CD14-positive monocyte (primary cell): ENCODE data around the gene RPL31. TPM values are rescaled to one million over a fixed set of nuclear protein-coding genes. Genes with fewer than 3 reads are reported as not detected.

Experiments
- DNase-seq, 3 donors: peaks; one replicate each; pipeline ENCODE4 v3.0.0-alpha.2; 2011 to 2022
- H2AFZ ChIP-seq: 2 replicates; pipeline ENCODE4 v1.6.0; 2012; ENCODE audit warnings: mild to moderate bottlenecking, low read depth, low read length, inconsistent platforms; ENCODE audit not compliant: insufficient read depth, poor library complexity, severe bottlenecking
- H3K27ac ChIP-seq, 2 donors: 1 replicate in 1 of 2; 2 replicates in 1 of 2; pipeline ENCODE4 v1.5.1; 2012 to 2013; ENCODE audit warnings: low read length in 2 of 2, control low read depth in 1 of 2, inconsistent platforms in 1 of 2, low read depth in 1 of 2, mild to moderate bottlenecking in 1 of 2
- H3K27me3 ChIP-seq, 2 donors: one replicate each; pipeline versions ENCODE4 v1.6.0 to v1.6.1; 2011 to 2013; ENCODE audit warnings: low read length in 2 of 2; ENCODE audit not compliant: control insufficient read depth in 2 of 2, insufficient read depth in 2 of 2
- H3K36me3 ChIP-seq, 2 donors: replicated peaks in 1 of 2; 1 replicate in 1 of 2; 2 replicates in 1 of 2; pipeline versions ENCODE4 v1.5.1 to v1.6.1; 2012 to 2013; ENCODE audit warnings: low read length in 2 of 2, control low read depth in 1 of 2, inconsistent platforms in 1 of 2, mild to moderate bottlenecking in 1 of 2; ENCODE audit not compliant: insufficient read depth in 2 of 2, control insufficient read depth in 1 of 2
- H3K4me1 ChIP-seq, 2 donors: 1 replicate in 1 of 2; 2 replicates in 1 of 2; pipeline versions ENCODE4 v1.5.1 to v1.6.1; 2012 to 2013; ENCODE audit warnings: low read length in 2 of 2, control low read depth in 1 of 2, inconsistent platforms in 1 of 2, mild to moderate bottlenecking in 1 of 2, moderate library complexity in 1 of 2; ENCODE audit not compliant: insufficient read depth in 2 of 2, control insufficient read depth in 1 of 2
- H3K4me2 ChIP-seq: replicated peaks from 2 replicates; pipeline ENCODE3; 2012; ENCODE audit warnings: low read length, moderate library complexity, mild to moderate bottlenecking; ENCODE audit not compliant: poor library complexity, severe bottlenecking; ENCODE audit errors: extremely low read depth
- H3K4me3 ChIP-seq, 3 experiments: fragments of 200-600 bp in 1 of 3; sonication (generic) in 1 of 3; replicated peaks in 1 of 3; 1 replicate in 2 of 3; 2 replicates in 1 of 3; pipeline ENCODE4 v1.5.1; 2011 to 2013; ENCODE audit warnings: low read length in 3 of 3, mild to moderate bottlenecking in 3 of 3, control low read depth in 2 of 3, low read depth in 2 of 3, inconsistent platforms in 1 of 3, moderate library complexity in 1 of 3
- H3K79me2 ChIP-seq: 2 replicates; pipeline ENCODE4 v1.6.0; 2012; ENCODE audit warnings: mild to moderate bottlenecking, control low read depth, inconsistent platforms, low read length, moderate library complexity; ENCODE audit not compliant: insufficient read depth
- H3K9ac ChIP-seq: 2 replicates; pipeline ENCODE4 v1.6.0; 2017; ENCODE audit warnings: low read length, mild to moderate bottlenecking; ENCODE audit not compliant: insufficient read depth, poor library complexity, severe bottlenecking
- H3K9me3 ChIP-seq, 2 donors: replicated peaks in 1 of 2; 1 replicate in 1 of 2; 2 replicates in 1 of 2; pipeline versions ENCODE4 v1.5.1 to v1.6.1; 2012 to 2013; ENCODE audit warnings: low read length in 2 of 2, control low read depth in 1 of 2; ENCODE audit not compliant: control insufficient read depth in 1 of 2, insufficient read depth in 1 of 2
- H4K20me1 ChIP-seq: 2 replicates; pipeline ENCODE4 v1.6.0; 2012; ENCODE audit warnings: mild to moderate bottlenecking, low read length, control low read depth, moderate library complexity; ENCODE audit not compliant: insufficient read depth
- H3K27ac Mint-ChIP-seq, 7 donors: one replicate each; pipeline ENCODE4 v1.8.0; 2020; ENCODE audit warnings: mild to moderate bottlenecking in 7 of 7, mixed read lengths in 7 of 7, moderate library complexity in 6 of 7, inconsistent platforms in 2 of 7
- H3K27me3 Mint-ChIP-seq, 3 donors: one replicate each; pipeline ENCODE4 v1.8.0; 2021 to 2022; ENCODE audit warnings: low read depth in 3 of 3, mild to moderate bottlenecking in 3 of 3, mixed read lengths in 3 of 3, moderate library complexity in 3 of 3, inconsistent platforms in 1 of 3
- H3K36me3 Mint-ChIP-seq, 2 donors: one replicate each; pipeline ENCODE4 v1.8.0; 2020; ENCODE audit warnings: mixed read lengths in 2 of 2, inconsistent platforms in 1 of 2, mild to moderate bottlenecking in 1 of 2
- H3K4me1 Mint-ChIP-seq: one replicate; pipeline ENCODE4 v1.8.0; 2020; ENCODE audit warnings: mild to moderate bottlenecking, mixed read lengths
- H3K4me3 Mint-ChIP-seq, 2 donors: one replicate each; pipeline ENCODE4 v1.8.0; 2020; ENCODE audit warnings: mild to moderate bottlenecking in 2 of 2, mixed read lengths in 2 of 2, moderate library complexity in 1 of 2
- H3K9me3 Mint-ChIP-seq, 7 donors: one replicate each; pipeline ENCODE4 v1.8.0; 2020 to 2022; ENCODE audit warnings: mixed read lengths in 7 of 7, mild to moderate bottlenecking in 6 of 7, moderate library complexity in 6 of 7, inconsistent platforms in 2 of 7
- WGBS: methylation state at CpG from one replicate; pipeline ENCODE4 v1.1.5; 2013; ENCODE audit warnings: missing lambda C conversion rate; ENCODE audit not compliant: insufficient coverage; 5-methylcytosine and 5-hydroxymethylcytosine counted together
- intact Hi-C, 2 donors: fragments of 100-400 bp; cut with micrococcal nuclease; formaldehyde crosslinking; loops; one replicate each; pipeline versions ENCODE4 v1.15.0 to v1.15.1; 2023
- polyA plus RNA-seq, 3 donors: library from polyadenylated mRNA; depleted of rRNA in 1 of 3; unstranded in 2 of 3; stranded (reverse) in 1 of 3; fragments of 300-500 nt in 2 of 3; fragments of >200 nt in 1 of 3; fragmentation: Illumina TruSeq in 2 of 3; gene quantifications; 1 replicate in 2 of 3; 2 replicates in 1 of 3; pipeline ENCODE4 v1.2.3, GENCODE V29; 2012 to 2021
- TF ChIP-seq, protein P1 (sequence below): fragments of 200-600 bp; IDR thresholded peaks from one replicate; pipeline ENCODE4 v1.8.0; 2022; ENCODE audit warnings: antibody characterized with exemption, mild to moderate bottlenecking

The RPL31 gene
- polyA plus RNA-seq, 3 donors, result 1,537 to 2,299 (median 1,998) TPM

DNA sequence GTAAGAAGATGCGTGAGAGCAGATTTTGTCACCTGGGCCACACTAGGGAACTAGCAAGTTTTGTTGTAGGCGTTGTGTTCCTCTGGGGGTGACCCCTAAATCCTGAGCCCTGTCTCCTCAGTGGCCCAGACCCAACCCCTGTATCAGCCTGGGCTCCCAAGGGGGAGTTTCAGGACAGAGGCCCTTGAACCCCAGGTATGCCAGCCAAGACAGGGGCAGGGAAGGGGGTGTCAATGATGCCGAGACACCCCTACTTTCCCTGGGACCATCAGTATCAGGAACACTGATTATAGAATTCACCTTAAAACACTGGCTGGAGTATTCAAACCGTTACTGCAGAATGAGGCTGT is 39.1 kb upstream of the RPL31 start:
- no peak for DNase-seq
- intact Hi-C loops, result no loop called here
- Histone ChIP-seq H2AFZ (no peak overlapping the region), H3K36me3 (no peaks in the 10 kb centered on the region), H3K27ac (no peak overlapping the region), H3K4me3 (no peak overlapping the region), H3K9me3 (no peaks in the 10 kb centered on the region), H3K4me2 (no peak overlapping the region), H4K20me1 (no peaks in the 10 kb centered on the region), H3K4me1 (no peaks in the 10 kb centered on the region), H3K27me3 (peaks cover 0 to 2% of the 10 kb centered on the region in 2 donors), H3K79me2 (no peaks in the 10 kb centered on the region), H3K9ac (no peak overlapping the region)
- H3K36me3 Mint-ChIP-seq, result no peaks in the 10 kb centered on the region
- TF ChIP-seq, protein P1, sequence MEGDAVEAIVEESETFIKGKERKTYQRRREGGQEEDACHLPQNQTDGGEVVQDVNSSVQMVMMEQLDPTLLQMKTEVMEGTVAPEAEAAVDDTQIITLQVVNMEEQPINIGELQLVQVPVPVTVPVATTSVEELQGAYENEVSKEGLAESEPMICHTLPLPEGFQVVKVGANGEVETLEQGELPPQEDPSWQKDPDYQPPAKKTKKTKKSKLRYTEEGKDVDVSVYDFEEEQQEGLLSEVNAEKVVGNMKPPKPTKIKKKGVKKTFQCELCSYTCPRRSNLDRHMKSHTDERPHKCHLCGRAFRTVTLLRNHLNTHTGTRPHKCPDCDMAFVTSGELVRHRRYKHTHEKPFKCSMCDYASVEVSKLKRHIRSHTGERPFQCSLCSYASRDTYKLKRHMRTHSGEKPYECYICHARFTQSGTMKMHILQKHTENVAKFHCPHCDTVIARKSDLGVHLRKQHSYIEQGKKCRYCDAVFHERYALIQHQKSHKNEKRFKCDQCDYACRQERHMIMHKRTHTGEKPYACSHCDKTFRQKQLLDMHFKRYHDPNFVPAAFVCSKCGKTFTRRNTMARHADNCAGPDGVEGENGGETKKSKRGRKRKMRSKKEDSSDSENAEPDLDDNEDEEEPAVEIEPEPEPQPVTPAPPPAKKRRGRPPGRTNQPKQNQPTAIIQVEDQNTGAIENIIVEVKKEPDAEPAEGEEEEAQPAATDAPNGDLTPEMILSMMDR, result no peak
- H3K27ac Mint-ChIP-seq, result peak overlapping the region in 1 of 7 donors; percentile 41
- peaks cover 3 to 11% (median 7%) of the 10 kb centered on the region in 3 donors for H3K27me3 Mint-ChIP-seq
- 100% methylated on average over 2 of the region's 4 CpGs for WGBS
- no peaks in the 10 kb centered on the region for H3K9me3 Mint-ChIP-seq
- no peaks in the 10 kb centered on the region for H3K4me1 Mint-ChIP-seq
- no peak overlapping the region for H3K4me3 Mint-ChIP-seq

DNA sequence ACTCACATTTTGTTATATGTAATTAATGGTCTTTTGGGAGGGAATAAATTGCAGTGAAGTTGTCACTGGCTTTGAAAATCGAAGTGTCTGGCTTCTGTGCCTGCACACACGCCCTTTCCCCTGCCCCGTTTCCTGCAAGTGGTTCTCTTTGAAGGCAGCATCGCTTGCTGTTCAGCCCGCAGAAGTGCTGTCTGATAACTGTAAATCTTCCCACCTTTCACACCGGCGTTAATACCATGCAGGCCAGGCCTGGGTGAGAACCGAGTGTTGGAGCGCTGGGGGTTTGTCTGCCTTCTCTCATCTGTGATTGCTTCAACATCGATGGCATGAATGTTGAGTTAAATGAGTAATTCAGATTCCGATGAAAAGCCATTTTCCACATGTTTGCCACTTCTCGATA is 37.9 kb upstream of the RPL31 start:
- no peaks in the 10 kb centered on the region for H3K36me3 Mint-ChIP-seq
- 60% methylated on average over 7 of the region's 12 CpGs for WGBS

More for the DNA sequence above, 37.9 kb upstream of the RPL31 start:
- H3K27ac ChIP-seq, result no peak overlapping the region
- no peaks in the 10 kb centered on the region for H3K36me3 ChIP-seq
- Mint-ChIP-seq H3K27ac (no peak overlapping the region), H3K9me3 (no peaks in the 10 kb centered on the region), H3K4me3 (no peak overlapping the region), H3K4me1 (no peaks in the 10 kb centered on the region), H3K27me3 (peaks cover 2 to 9% (median 5%) of the 10 kb centered on the region in 3 donors)
- H3K4me2 ChIP-seq, result no peak overlapping the region
- no peak overlapping the region for H2AFZ ChIP-seq
- no peak overlapping the region for H3K4me3 ChIP-seq
- no peaks in the 10 kb centered on the region for H3K4me1 ChIP-seq
- DNase-seq, result no peak
- no peaks in the 10 kb centered on the region for H3K9me3 ChIP-seq
- no peaks in the 10 kb centered on the region for H4K20me1 ChIP-seq
- no peaks in the 10 kb centered on the region for H3K79me2 ChIP-seq
- no peak overlapping the region for H3K9ac ChIP-seq
- peaks cover 0 to under 1% of the 10 kb centered on the region in 2 donors for H3K27me3 ChIP-seq
- TF ChIP-seq, protein P1, result no peak
- intact Hi-C loops, result no loop called here
